HG03432 (cell line): Measurements from ENCODE around the gene NPEPPS.

Experiments
- ATAC-seq: cut with Tn5 transposase; IDR thresholded peaks from one replicate; pipeline ENCODE4 v1.9.1; 2021; ENCODE audit warnings: mild to moderate bottlenecking, moderate library complexity; ENCODE audit not compliant: unreplicated experiment

Gene NPEPPS

GRCh38 chr17:47653442-47653841 lies 122.5 kb downstream of the NPEPPS start:
- no peak for ATAC-seq

GRCh38 chr17:47654991-47655390 lies 124.1 kb downstream of the NPEPPS start:
- no peak for ATAC-seq

- peak; percentile 68 for ATAC-seq
Observed at GRCh38 chr17:47660064-47660492, 129.2 kb downstream of the NPEPPS start.

GRCh38 chr17:47663912-47664623 lies 133.2 kb downstream of the NPEPPS start:
- no peak for ATAC-seq

GRCh38 chr17:47664624-47664941 lies 133.7 kb downstream of the NPEPPS start:
- no peak for ATAC-seq

- no peak for ATAC-seq
Observed at GRCh38 chr17:47665655-47666054, 134.7 kb downstream of the NPEPPS start.

- no peak for ATAC-seq
Observed at GRCh38 chr17:47669081-47669480, 138.2 kb downstream of the NPEPPS start.

GRCh38 chr17:47670064-47670463 lies 139.2 kb downstream of the NPEPPS start:
- ATAC-seq = no peak
